SK-N-SH treated with all-trans-retinoic acid at 6 μM for 48 hours (cell line): ENCODE data around the gene KLHL20.

Experiments used
- ATAC-seq: fragments of 200-7000 bp; cut with Tn5 transposase; 3 replicates; pipeline ENCODE4 v1.9.1; 2020; ENCODE audit warnings: mild to moderate bottlenecking, moderate library complexity
- ARNTL ChIP-seq: fragments of 450-650 bp; formaldehyde crosslinking; IDR thresholded peaks from 2 replicates; pipeline ENCODE4 v1.5.0; 2020; ENCODE audit warnings: low read depth, mild to moderate bottlenecking, moderate library complexity, borderline replicate concordance
- BACH2 ChIP-seq: fragments of 250-450 bp; sonication (Bioruptor Pico); IDR thresholded peaks from 2 replicates; pipeline ENCODE4 v1.9.0; 2021; ENCODE audit warnings: mild to moderate bottlenecking, borderline replicate concordance
- CREB5 ChIP-seq: fragments of 250-450 bp; sonication (Bioruptor Pico); IDR thresholded peaks from 2 replicates; pipeline ENCODE4 v1.5.1; 2020; ENCODE audit warnings: low read depth, mild to moderate bottlenecking, moderate library complexity
- CSDC2 ChIP-seq: fragments of 250-450 bp; sonication (Bioruptor Pico); IDR thresholded peaks from 2 replicates; pipeline ENCODE4 v1.5.0; 2020; ENCODE audit warnings: mild to moderate bottlenecking, moderate library complexity
- CSRNP3 ChIP-seq: fragments of 250-450 bp; sonication (Bioruptor Pico); IDR thresholded peaks from 2 replicates; pipeline ENCODE4 v1.5.1; 2021; ENCODE audit warnings: mild to moderate bottlenecking, moderate library complexity
- GLIS3 ChIP-seq: fragments of 250-450 bp; sonication (Bioruptor Pico); IDR thresholded peaks from 2 replicates; pipeline ENCODE4 v1.5.0; 2020; ENCODE audit warnings: mild to moderate bottlenecking, moderate library complexity
- ISL1 ChIP-seq: fragments of 250-450 bp; sonication (Bioruptor Pico); IDR thresholded peaks from 2 replicates; pipeline ENCODE4 v2.1.2; 2022; ENCODE audit warnings: mild to moderate bottlenecking, moderate library complexity
- OSR1 ChIP-seq: fragments of 250-450 bp; sonication (Bioruptor Pico); IDR thresholded peaks from 2 replicates; pipeline ENCODE4 v1.8.0; 2022; ENCODE audit warnings: moderate library complexity, mild to moderate bottlenecking, inconsistent platforms
- PATZ1 ChIP-seq: fragments of 250-450 bp; sonication (Bioruptor Pico); IDR thresholded peaks from 2 replicates; pipeline ENCODE4 v1.8.0; 2020; ENCODE audit warnings: mild to moderate bottlenecking, moderate library complexity, borderline replicate concordance
- POU6F1 ChIP-seq: fragments of 250-450 bp; sonication (Bioruptor Pico); IDR thresholded peaks from 2 replicates; pipeline ENCODE4 v1.8.0; 2021; ENCODE audit warnings: low read depth, mild to moderate bottlenecking, moderate library complexity, borderline replicate concordance
- PPARA ChIP-seq: fragments of 250-450 bp; sonication (Bioruptor Pico); IDR thresholded peaks from 2 replicates; pipeline ENCODE4 v1.5.0; 2020; ENCODE audit warnings: mild to moderate bottlenecking, borderline replicate concordance
- RARB ChIP-seq: fragments of 250-450 bp; sonication (Bioruptor Pico); IDR thresholded peaks from 2 replicates; pipeline ENCODE4 v1.8.0; 2021; ENCODE audit warnings: mild to moderate bottlenecking, moderate library complexity
- SNAI2 ChIP-seq: fragments of 250-450 bp; sonication (Bioruptor Pico); IDR thresholded peaks from 2 replicates; pipeline ENCODE4 v1.5.0; 2020; ENCODE audit warnings: mild to moderate bottlenecking, moderate library complexity
- TCF4 ChIP-seq: fragments of 250-450 bp; sonication (Bioruptor Pico); IDR thresholded peaks from 2 replicates; pipeline ENCODE4 v1.8.0; 2021; ENCODE audit warnings: mild to moderate bottlenecking, moderate library complexity, borderline replicate concordance
- TSHZ2 ChIP-seq: fragments of 250-450 bp; sonication (Bioruptor Pico); IDR thresholded peaks from 2 replicates; pipeline ENCODE4 v1.5.0; 2020; ENCODE audit warnings: mild to moderate bottlenecking, moderate library complexity
- ZC3H10 ChIP-seq: fragments of 250-450 bp; sonication (Bioruptor Pico); IDR thresholded peaks from 2 replicates; pipeline ENCODE4 v1.5.1; 2021; ENCODE audit warnings: mild to moderate bottlenecking, moderate library complexity
- ZFP3 ChIP-seq: fragments of 250-450 bp; sonication (Bioruptor Pico); IDR thresholded peaks from 2 replicates; pipeline ENCODE4 v1.5.0; 2020; ENCODE audit warnings: mild to moderate bottlenecking, moderate library complexity
- ZFP30 ChIP-seq: fragments of 450-650 bp; formaldehyde crosslinking; IDR thresholded peaks from 2 replicates; pipeline ENCODE4 v1.5.0; 2022; ENCODE audit warnings: mild to moderate bottlenecking, moderate library complexity
- ZNF565 ChIP-seq: fragments of 450-650 bp; formaldehyde crosslinking; conservative IDR thresholded peaks from 2 replicates; pipeline ENCODE4 v1.5.0; 2020; ENCODE audit warnings: low read depth, mild to moderate bottlenecking, moderate library complexity
- ZNF8 ChIP-seq: fragments of 450-650 bp; formaldehyde crosslinking; IDR thresholded peaks from 2 replicates; pipeline ENCODE4 v1.5.0; 2020; ENCODE audit warnings: mild to moderate bottlenecking, moderate library complexity

Gene KLHL20

GRCh38 chr1:173702736-173703135, 12.0 kb upstream of the KLHL20 start (continued):
- TF ChIP-seq TSHZ2 (CRISPR knock-in tag): no peak
- no peak for TF ChIP-seq ZFP30 (CRISPR knock-in tag)

GRCh38 chr1:173705117-173705516, 9.7 kb upstream of the KLHL20 start:
- no peak for ATAC-seq
- TF ChIP-seq ZNF565 (CRISPR knock-in tag) (no peak), BACH2 (CRISPR knock-in tag) (no peak), ZFP3 (CRISPR knock-in tag) (no peak)
- TF ChIP-seq, all 23 proteins: peak for 0

- no peak for ATAC-seq
- TF ChIP-seq ZNF8: no peak
- no peak for TF ChIP-seq ZNF565 (CRISPR knock-in tag)
- no peak for TF ChIP-seq PATZ1 (CRISPR knock-in tag)
- no peak for TF ChIP-seq TCF4 (CRISPR knock-in tag)
- no peak for TF ChIP-seq PPARA (CRISPR knock-in tag)
- TF ChIP-seq ARNTL: no peak
- TF ChIP-seq RARB (CRISPR knock-in tag): no peak
- no peak for TF ChIP-seq ZFP3 (CRISPR knock-in tag)
- TF ChIP-seq CSRNP3: no peak
- TF ChIP-seq SNAI2 (CRISPR knock-in tag): no peak
- no peak for TF ChIP-seq BACH2 (CRISPR knock-in tag)
- TF ChIP-seq CSDC2: no peak
- TF ChIP-seq OSR1 (CRISPR knock-in tag): no peak
- TF ChIP-seq ZFP30 (CRISPR knock-in tag): no peak
- no peak for TF ChIP-seq ZC3H10 (CRISPR knock-in tag)
- no peak for TF ChIP-seq GLIS3 (CRISPR knock-in tag)
- no peak for TF ChIP-seq TSHZ2 (CRISPR knock-in tag)
- no peak for TF ChIP-seq CREB5 (CRISPR knock-in tag)
- TF ChIP-seq POU6F1 (CRISPR knock-in tag): no peak
- no peak for TF ChIP-seq ISL1 (CRISPR knock-in tag)
- TF ChIP-seq, all 23 proteins: peak for 0
Observed at GRCh38 chr1:173708787-173709186, 6.0 kb upstream of the KLHL20 start.
